Bronchial epithelial cell (primary cell): ENCODE data around the gene CORO6. TPM values are rescaled to one million over a fixed set of nuclear protein-coding genes. Genes with fewer than 3 reads are reported as not detected.

ENCODE experiments used
- DNase-seq: peaks from one replicate; pipeline ENCODE4 v3.0.0-alpha.2; 2010; ENCODE audit warnings: low read depth
- FAIRE-seq: peaks from 2 replicates; lab custom pipeline; 2011; peaks lifted over from hg19 to GRCh38; lab: Jason Lieb, UNC
- H3K27me3 ChIP-seq: 2 replicates; pipeline ENCODE4 v1.5.1; 2011; ENCODE audit warnings: low read length; ENCODE audit not compliant: control insufficient read depth, insufficient read depth
- H3K36me3 ChIP-seq: 2 replicates; pipeline ENCODE4 v1.5.1; 2011; ENCODE audit warnings: low read length; ENCODE audit not compliant: control insufficient read depth, insufficient read depth
- H3K4me3 ChIP-seq: 2 replicates; pipeline ENCODE4 v1.5.1; 2011; ENCODE audit warnings: mild to moderate bottlenecking, low read depth, low read length, control low read depth
- CTCF ChIP-seq: IDR thresholded peaks from 2 replicates; pipeline ENCODE4 v1.5.1; 2011; ENCODE audit warnings: mild to moderate bottlenecking, moderate library complexity, low read length, control low read depth, inconsistent platforms; ENCODE audit not compliant: insufficient read depth, severe bottlenecking
- total RNA-seq: library from RNA; depleted of rRNA; stranded (reverse); fragments of >200 nt; gene quantifications from 2 replicates; pipeline ENCODE4 v1.2.1, GENCODE V29; 2014

CORO6 gene
- total RNA-seq: 0.79 and 1.0 TPM in 2 replicates

- FAIRE-seq (no peak), DNase-seq (no peak)
- H3K27me3 ChIP-seq: no peaks in the 10 kb centered on the region
- peak within 1 kb of the TSS; percentile 59 for H3K4me3 ChIP-seq
- H3K36me3 ChIP-seq: no peaks in the 10 kb centered on the region
- TF ChIP-seq CTCF: no peak
Measured at GRCh38 chr17:29622337-29623282, at the start of gene CORO6. Gene CORO6 (minus strand): TSS chr17:29622912. CDS start chr17:29621421, 1,491 bp downstream.

GRCh38 chr17:29671661-29672060, 48.9 kb upstream of the CORO6 start:
- H3K4me3 ChIP-seq: no peak overlapping the region
- H3K36me3 ChIP-seq: no peaks in the 10 kb centered on the region
- no peak for TF ChIP-seq CTCF
- no peaks in the 10 kb centered on the region for H3K27me3 ChIP-seq
- DNase-seq (no peak), FAIRE-seq (no peak)

GRCh38 chr17:29669266-29669665, 46.6 kb upstream of the CORO6 start:
- Histone ChIP-seq H3K36me3 (no peaks in the 10 kb centered on the region), H3K4me3 (no peak overlapping the region), H3K27me3 (no peaks in the 10 kb centered on the region)
- FAIRE-seq (no peak), DNase-seq (no peak)
- TF ChIP-seq CTCF: no peak

GRCh38 chr17:29667969-29668368, 45.3 kb upstream of the CORO6 start:
- FAIRE-seq: no peak
- Histone ChIP-seq H3K36me3 (no peaks in the 10 kb centered on the region), H3K4me3 (no peak overlapping the region), H3K27me3 (no peaks in the 10 kb centered on the region)
- DNase-seq: no peak
- TF ChIP-seq CTCF: no peak

GRCh38 chr17:29665481-29665810, 42.7 kb upstream of the CORO6 start:
- no peak for TF ChIP-seq CTCF
- DNase-seq (no peak), FAIRE-seq (no peak)
- H3K36me3 ChIP-seq: no peaks in the 10 kb centered on the region
- H3K27me3 ChIP-seq: no peaks in the 10 kb centered on the region
- H3K4me3 ChIP-seq: no peak overlapping the region
